Neuron (in vitro differentiated cells): Measurements from ENCODE around the gene IMPACT.

Experiments
- H2AFZ ChIP-seq: one replicate; pipeline ENCODE4 v1.6.1; 2013; ENCODE audit warnings: low read depth, mild to moderate bottlenecking, inconsistent platforms, low read length, moderate library complexity
- H3K27me3 ChIP-seq: one replicate; pipeline ENCODE4 v1.6.1; 2013; ENCODE audit warnings: low read length; ENCODE audit not compliant: insufficient read depth
- H3K36me3 ChIP-seq: one replicate; pipeline ENCODE4 v1.6.1; 2013; ENCODE audit warnings: low read length; ENCODE audit not compliant: insufficient read depth
- H3K4me1 ChIP-seq: one replicate; pipeline ENCODE4 v1.6.1; 2013; ENCODE audit warnings: low read length; ENCODE audit not compliant: insufficient read depth
- H3K4me3 ChIP-seq: 2 replicates; pipeline ENCODE4 v1.5.1; 2013; ENCODE audit warnings: mild to moderate bottlenecking, low read length, moderate library complexity
- H3K9me3 ChIP-seq: one replicate; pipeline ENCODE4 v1.6.1; 2013; ENCODE audit warnings: low read length

IMPACT gene

DNA sequence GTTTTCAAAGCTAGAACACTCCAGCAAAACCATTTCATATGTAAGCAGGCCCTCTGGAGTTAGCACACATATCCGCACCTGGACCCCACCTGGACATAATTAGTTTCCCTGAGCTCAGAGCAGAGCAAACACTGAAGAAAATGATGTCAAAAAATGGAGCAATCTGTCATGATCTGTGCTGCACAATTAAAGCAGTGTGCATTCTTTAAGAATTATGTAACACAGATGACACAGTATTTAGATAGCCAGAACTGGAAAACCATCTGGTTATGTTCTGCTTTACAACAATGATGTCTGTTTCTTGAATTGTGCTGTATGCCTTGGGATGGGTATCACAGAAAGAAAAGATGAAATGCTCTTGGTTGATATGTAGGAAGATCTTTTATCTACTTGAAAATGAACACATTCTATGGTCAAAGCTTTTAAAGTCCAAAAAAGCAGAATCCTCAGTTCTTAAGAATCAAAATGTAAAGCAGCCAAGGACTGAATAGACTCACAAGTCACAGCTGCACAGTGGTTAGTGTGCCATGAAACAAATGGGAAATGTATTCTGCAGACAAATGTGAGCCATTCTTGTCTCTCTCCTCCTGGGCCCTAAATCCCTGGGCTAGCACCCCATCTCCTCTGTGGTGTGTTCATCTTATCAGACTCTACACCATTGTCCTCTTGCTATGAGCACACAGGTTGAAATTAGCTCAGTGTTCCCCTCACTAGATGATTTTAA is 70.7 kb downstream of the IMPACT start:
- H2AFZ ChIP-seq = no peak overlapping the region
- no peaks in the 10 kb centered on the region for H3K36me3 ChIP-seq
- no peaks in the 10 kb centered on the region for H3K27me3 ChIP-seq
- peaks cover 7% of the 10 kb centered on the region for H3K4me1 ChIP-seq
- no peaks in the 10 kb centered on the region for H3K9me3 ChIP-seq
- H3K4me3 ChIP-seq = no peak overlapping the region

DNA sequence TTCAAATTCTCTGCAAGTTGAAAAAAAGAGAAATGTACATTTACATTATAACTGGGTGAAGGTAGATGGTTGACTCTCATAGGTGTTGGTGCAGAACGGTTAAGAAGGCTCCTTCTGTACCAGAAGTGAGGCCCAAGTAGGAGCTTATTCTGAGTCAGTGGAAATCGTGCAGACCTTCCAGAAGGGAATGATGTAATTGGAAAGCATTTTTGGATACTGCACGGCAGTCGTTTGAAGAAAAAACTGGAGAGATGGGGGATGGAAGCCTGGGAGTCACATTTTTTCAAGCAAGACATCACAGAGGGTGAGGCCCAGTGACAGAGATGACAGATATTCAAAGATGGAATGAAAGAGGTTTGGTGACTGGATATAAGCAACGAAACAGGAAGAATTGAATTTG is 73.3 kb downstream of the IMPACT start:
- Histone ChIP-seq H3K9me3 (no peaks in the 10 kb centered on the region), H3K4me3 (no peak overlapping the region), H2AFZ (no peak overlapping the region), H3K27me3 (no peaks in the 10 kb centered on the region), H3K36me3 (no peaks in the 10 kb centered on the region), H3K4me1 (no peaks in the 10 kb centered on the region)

DNA sequence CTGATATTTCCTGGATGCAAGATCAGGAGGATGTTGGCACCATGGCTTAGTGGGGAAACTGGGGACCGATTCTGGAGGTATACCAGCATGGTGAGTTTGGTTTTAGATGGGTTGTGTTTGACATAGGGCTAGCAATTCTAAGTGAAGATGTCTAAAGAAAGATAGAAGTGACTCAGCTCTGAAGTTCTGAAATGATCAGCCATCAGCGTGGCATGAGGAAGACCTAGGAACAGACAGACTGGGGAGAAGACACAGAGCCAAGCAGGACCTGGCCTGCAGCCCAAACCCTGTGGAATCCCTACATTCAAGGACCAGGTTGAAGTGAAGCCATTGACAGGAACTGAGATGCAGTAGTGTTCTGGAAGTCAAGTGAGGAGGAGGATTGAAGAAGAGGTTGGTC is 73.7 kb downstream of the IMPACT start:
- Histone ChIP-seq H3K36me3 (no peaks in the 10 kb centered on the region), H3K4me1 (no peaks in the 10 kb centered on the region), H2AFZ (no peak overlapping the region), H3K27me3 (no peaks in the 10 kb centered on the region), H3K4me3 (no peak overlapping the region), H3K9me3 (no peaks in the 10 kb centered on the region)

DNA sequence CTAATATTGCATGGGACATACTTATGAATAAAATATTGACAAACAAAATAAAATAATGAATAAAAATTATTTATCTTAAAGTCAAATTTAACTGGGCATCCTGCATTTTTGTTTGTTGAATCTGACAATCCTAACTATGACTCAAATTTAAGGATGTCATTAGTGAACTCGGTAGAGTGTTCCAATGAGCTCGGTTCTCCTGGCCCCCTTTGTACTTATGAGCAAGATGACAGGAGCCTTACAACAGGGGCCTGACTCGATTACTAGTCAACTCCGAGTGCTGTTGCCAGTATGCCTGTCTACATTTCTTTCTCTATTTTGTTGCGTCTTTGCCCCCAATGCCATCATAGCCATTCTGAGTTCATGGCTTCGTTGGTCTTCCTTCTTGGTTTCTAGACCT is 74.3 kb downstream of the IMPACT start:
- Histone ChIP-seq H2AFZ (no peak overlapping the region), H3K9me3 (no peaks in the 10 kb centered on the region), H3K36me3 (no peaks in the 10 kb centered on the region), H3K4me3 (no peak overlapping the region), H3K27me3 (no peaks in the 10 kb centered on the region), H3K4me1 (no peaks in the 10 kb centered on the region)

DNA sequence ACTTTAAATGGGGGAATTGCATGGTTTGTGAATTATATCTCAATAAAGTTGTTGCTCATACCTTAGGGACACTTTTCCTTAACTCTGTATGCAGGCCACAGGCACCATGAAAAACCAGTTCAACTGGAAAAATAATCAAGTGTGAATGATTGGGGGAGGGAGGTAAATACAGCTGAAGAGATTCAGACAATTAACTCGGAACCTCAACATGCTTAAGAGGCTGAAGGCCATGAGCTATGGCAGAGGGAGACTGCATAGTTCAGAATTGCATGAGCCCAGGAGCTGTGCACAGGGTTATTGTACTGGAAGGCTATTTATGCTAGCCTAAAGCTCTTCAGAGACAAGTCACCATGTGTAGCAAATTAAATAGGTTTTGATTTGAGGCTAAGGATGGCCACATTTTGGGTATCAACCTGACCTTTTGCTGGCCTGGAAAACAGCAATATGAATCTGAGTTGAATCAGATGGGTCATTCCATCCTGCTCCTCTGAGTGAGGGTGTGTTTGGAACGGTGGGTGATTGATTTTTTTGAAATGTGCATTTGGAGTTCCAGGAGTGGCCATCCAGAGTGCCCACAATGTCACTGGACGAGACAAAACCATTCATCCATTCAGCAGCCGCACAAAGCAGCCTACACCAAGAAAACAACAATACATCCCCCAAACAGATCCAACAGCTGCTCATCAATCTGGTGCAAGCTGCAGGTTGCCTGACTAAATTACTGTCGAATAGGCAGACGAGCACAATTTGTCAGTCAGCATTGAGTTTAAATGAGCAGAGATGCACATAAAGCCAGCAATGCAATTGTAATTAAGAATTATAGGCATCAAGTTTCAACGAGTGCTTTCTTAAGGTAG is 76.4 kb downstream of the IMPACT start:
- Histone ChIP-seq H3K4me3 (no peak overlapping the region), H3K4me1 (no peaks in the 10 kb centered on the region), H2AFZ (no peak overlapping the region), H3K27me3 (no peaks in the 10 kb centered on the region), H3K36me3 (no peaks in the 10 kb centered on the region), H3K9me3 (no peaks in the 10 kb centered on the region)
